Stimulated activated naive B cell treated with anti-CD40 and anti-IgM and Interleukin-4, amounts not matched to agents 10 μg/mL and 1 μg/mL and 100 μg/mL, for 72 hours (primary cell): ENCODE measurements around the gene RNF150.

Experiments
- ATAC-seq, 2 donors: fragments of 150-1000 bp; cut with Tn5 transposase; replicated peaks; 2 replicates each; pipeline ENCODE4 v1.10.0; 2021; ENCODE audit warnings: moderate library complexity in 1 of 2
- DNase-seq: peaks from one replicate; pipeline ENCODE4 v3.0.0; 2021
- H3K27ac Mint-ChIP-seq: one replicate; pipeline ENCODE4 v1.8.0; 2022; ENCODE audit warnings: mild to moderate bottlenecking, mixed read lengths
- H3K27me3 Mint-ChIP-seq, 2 donors: one replicate each; pipeline ENCODE4 v1.8.0; 2022; ENCODE audit warnings: mixed read lengths in 2 of 2
- H3K36me3 Mint-ChIP-seq, 2 donors: one replicate each; pipeline ENCODE4 v1.8.0; 2022; ENCODE audit warnings: mixed read lengths in 2 of 2, mild to moderate bottlenecking in 1 of 2
- H3K4me1 Mint-ChIP-seq, 2 donors: one replicate each; pipeline ENCODE4 v1.8.0; 2022; ENCODE audit warnings: mixed read lengths in 2 of 2, mild to moderate bottlenecking in 1 of 2
- H3K4me3 Mint-ChIP-seq, 2 donors: one replicate each; pipeline ENCODE4 v1.8.0; 2022; ENCODE audit warnings: mild to moderate bottlenecking in 2 of 2, mixed read lengths in 2 of 2, moderate library complexity in 1 of 2
- H3K9me3 Mint-ChIP-seq, 2 donors: one replicate each; pipeline ENCODE4 v1.8.0; 2022; ENCODE audit warnings: mixed read lengths in 2 of 2, mild to moderate bottlenecking in 1 of 2

The RNF150 gene

DNA sequence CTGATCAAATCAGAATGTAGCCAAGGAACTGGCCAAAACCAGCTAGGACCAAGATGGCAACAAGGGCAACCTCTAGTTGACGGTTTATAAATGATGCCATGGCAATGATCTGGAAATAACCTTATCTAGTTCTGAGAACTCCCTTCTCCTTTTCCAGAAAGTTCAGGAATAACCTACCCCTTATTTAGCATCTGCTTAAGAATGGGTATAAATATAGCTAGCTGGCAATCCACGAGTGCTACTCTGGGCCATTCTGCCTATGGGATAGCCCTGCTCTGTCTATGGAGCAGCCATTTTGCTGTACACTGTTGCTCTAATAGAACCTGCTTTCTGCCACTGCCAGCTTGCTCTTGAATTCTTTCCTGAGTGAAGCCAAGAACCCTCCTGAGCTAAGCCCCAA, 192.7 kb downstream of the RNF150 start:
- H3K9me3 Mint-ChIP-seq = no peaks in the 10 kb centered on the region
- H3K36me3 Mint-ChIP-seq = no peaks in the 10 kb centered on the region

DNA sequence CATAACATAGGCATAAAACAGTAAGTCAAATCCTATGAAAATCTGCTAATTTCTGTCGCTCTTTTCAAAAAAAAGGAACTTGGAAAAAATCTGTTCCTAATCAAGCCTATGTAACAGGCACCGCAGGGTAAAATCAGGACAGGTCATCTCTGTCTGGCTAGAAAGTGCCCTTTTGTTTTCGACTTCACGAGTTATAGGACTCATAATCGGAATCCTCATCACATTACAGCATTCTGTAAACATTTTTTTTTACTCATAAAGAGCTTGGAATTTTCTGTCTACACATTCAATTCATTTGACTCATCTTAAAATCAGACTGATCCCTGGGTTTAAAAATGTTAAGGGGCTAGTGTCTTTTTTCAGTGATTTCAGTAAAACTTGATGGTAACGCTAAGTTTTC, 195.4 kb downstream of the RNF150 start:
- Mint-ChIP-seq H3K4me3 (no peak overlapping the region), H3K36me3 (no peaks in the 10 kb centered on the region)
- ATAC-seq = no peak

More for the DNA sequence above, 192.7 kb downstream of the RNF150 start:
- DNase-seq (no peak), ATAC-seq (no peak)
- H3K4me1 Mint-ChIP-seq = no peaks in the 10 kb centered on the region
- no peak overlapping the region for H3K4me3 Mint-ChIP-seq
- no peak overlapping the region for H3K27ac Mint-ChIP-seq
- H3K27me3 Mint-ChIP-seq = peaks cover 0 to 6% of the 10 kb centered on the region in 2 donors

DNA sequence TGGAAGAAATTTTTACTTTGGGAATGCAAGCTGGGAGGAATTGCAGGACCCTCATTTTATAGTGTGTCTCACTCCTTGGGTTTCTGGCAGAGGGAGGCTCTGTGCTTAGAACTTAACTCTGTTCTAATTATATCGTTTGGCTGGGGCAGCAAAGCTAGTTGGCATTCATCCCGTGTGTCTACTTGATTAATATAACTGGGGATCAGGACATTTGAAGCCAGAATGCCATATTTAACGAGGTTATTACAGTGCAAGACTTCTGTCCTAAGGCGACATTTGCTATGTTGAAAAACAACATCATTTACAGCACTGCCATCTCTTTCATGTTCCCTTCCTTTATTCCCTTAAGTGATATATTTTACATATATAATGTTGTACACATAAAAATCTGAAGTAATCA, 198.0 kb downstream of the RNF150 start:
- no peak overlapping the region for H3K27ac Mint-ChIP-seq
- ATAC-seq (no peak), DNase-seq (no peak)
- no peaks in the 10 kb centered on the region for H3K36me3 Mint-ChIP-seq
- no peaks in the 10 kb centered on the region for H3K9me3 Mint-ChIP-seq
- peaks cover 0 to 2% of the 10 kb centered on the region in 2 donors for H3K4me1 Mint-ChIP-seq
- no peak overlapping the region for H3K4me3 Mint-ChIP-seq
- peaks cover 10 to 12% of the 10 kb centered on the region in 2 donors for H3K27me3 Mint-ChIP-seq

More for the DNA sequence above, 195.4 kb downstream of the RNF150 start:
- no peak overlapping the region for H3K27ac Mint-ChIP-seq
- no peaks in the 10 kb centered on the region for H3K27me3 Mint-ChIP-seq
- no peaks in the 10 kb centered on the region for H3K9me3 Mint-ChIP-seq
- H3K4me1 Mint-ChIP-seq = no peaks in the 10 kb centered on the region
- no peak for DNase-seq

DNA sequence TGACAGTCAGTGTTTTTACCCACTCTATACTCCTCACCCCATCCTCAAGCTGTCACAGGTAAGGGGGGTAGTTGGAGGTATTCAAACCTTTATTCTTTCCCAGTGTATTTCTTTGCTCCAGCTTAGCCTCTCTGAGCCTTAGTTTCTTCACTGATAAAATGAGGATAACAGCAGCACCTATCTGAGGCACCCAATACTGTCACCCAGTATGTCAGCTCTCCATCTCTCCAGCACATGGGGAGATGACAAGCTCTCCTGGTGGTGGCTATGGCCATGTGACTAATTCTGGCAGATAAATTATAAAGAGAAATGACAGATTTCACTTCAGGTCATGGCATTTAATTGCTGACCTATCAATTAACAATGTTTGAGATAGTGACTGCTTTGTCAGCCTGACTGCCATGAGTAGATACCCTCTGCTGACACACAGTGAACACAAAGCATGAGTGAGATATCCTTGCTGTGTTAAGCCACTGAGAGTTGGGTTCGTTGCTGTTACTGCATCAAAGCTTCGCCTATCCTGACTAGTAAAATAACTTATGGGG, 200.7 kb downstream of the RNF150 start:
- Mint-ChIP-seq H3K9me3 (no peaks in the 10 kb centered on the region), H3K4me1 (peaks cover 0 to 2% of the 10 kb centered on the region in 2 donors), H3K27ac (no peak overlapping the region), H3K36me3 (no peaks in the 10 kb centered on the region), H3K4me3 (no peak overlapping the region), H3K27me3 (peaks cover 10 to 23% of the 10 kb centered on the region in 2 donors)
- no peak for DNase-seq
- ATAC-seq = no peak

DNA sequence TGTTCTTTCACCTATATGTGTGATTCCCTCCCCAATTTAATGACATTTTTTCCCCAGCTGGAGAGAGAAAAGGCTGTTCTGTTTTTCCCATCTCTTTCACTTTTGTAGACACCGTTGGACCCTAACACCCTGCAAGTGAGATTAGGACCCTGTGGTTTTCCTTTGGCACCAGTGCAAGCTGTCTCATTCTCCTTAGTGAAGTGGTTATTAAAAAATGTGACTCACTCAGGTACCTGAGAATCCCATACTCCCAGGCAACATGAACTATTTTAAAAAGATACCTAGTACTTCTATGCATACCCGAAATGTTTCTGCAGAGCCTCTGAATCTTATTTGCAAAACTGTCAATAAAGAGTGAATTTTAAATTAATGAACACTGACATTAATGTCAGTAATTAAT, 201.4 kb downstream of the RNF150 start:
- no peak overlapping the region for H3K4me3 Mint-ChIP-seq
- DNase-seq = no peak

DNA sequence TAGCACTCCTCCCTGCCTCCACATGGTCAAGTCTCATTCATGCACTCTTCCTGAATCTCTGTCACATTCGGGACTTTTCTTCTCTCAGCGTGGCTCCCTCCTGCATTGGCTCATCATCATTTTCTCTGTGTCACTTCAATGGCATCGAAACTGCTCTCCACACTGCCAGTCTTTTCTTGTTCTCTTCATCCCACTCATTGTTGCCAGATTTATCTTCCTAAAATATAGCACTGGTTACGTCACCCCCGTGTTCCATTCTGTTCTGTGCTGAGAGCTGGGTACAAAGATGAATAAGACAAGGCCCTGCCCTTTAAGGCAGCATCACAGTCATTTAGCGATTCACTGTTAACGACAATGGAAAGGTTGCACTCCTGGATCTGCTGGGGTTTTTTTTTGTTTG, 202.7 kb downstream of the RNF150 start:
- Mint-ChIP-seq H3K4me1 (peaks cover 0 to 2% of the 10 kb centered on the region in 2 donors), H3K4me3 (no peak overlapping the region), H3K36me3 (no peaks in the 10 kb centered on the region), H3K9me3 (no peaks in the 10 kb centered on the region), H3K27ac (no peak overlapping the region), H3K27me3 (peaks cover 10 to 23% of the 10 kb centered on the region in 2 donors)
- DNase-seq = no peak
- ATAC-seq = no peak

More for the DNA sequence above, 201.4 kb downstream of the RNF150 start:
- no peak for ATAC-seq
- Mint-ChIP-seq H3K36me3 (no peaks in the 10 kb centered on the region), H3K27ac (no peak overlapping the region), H3K27me3 (peaks cover 10 to 23% of the 10 kb centered on the region in 2 donors), H3K9me3 (no peaks in the 10 kb centered on the region), H3K4me1 (peaks cover 0 to 2% of the 10 kb centered on the region in 2 donors)

DNA sequence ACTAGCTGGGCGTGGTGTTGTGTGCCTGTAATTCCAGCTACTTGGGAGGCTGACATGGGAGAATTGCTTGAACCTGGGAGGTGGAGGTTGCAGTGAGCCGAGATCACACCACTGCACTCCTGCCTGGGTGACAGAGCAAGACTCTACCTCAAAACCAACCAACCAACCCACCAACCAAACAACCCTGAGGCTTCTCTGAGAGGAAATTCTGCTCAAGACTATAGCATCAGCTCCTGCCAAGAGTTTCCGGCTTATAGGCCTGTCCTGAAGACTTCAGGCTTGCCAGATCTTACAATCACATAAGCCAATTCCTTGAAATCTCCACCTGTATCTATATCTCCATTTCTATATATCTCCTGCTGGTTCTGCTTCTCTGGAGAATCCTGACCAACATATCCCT, 203.3 kb downstream of the RNF150 start:
- no peaks in the 10 kb centered on the region for H3K36me3 Mint-ChIP-seq
- H3K4me1 Mint-ChIP-seq = peaks cover 0 to 2% of the 10 kb centered on the region in 2 donors
- no peak overlapping the region for H3K27ac Mint-ChIP-seq
- no peak overlapping the region for H3K4me3 Mint-ChIP-seq
- H3K27me3 Mint-ChIP-seq = peaks cover 10 to 23% of the 10 kb centered on the region in 2 donors
- DNase-seq = no peak
- no peaks in the 10 kb centered on the region for H3K9me3 Mint-ChIP-seq
- no peak for ATAC-seq

DNA sequence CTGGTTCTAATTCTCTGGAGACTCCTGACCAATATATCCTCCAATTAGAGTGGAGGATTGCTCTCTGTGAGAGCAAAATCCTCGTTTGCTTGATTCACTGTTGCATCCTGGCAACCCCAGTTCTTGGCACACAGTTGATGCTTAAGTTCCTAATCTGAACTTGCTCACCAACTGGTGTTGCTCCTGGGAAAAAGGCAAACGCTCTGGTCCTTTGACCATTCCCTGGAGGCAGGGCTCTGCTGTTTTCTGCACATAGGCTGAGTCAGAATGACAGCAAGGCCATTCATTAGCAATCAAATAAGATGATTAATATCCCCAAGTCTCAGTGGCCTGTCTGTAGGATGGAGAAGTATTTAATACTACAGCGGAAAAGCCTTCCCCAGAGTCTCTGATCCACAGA, 204.4 kb downstream of the RNF150 start:
- no peak overlapping the region for H3K4me3 Mint-ChIP-seq
- peaks cover 10 to 23% of the 10 kb centered on the region in 2 donors for H3K27me3 Mint-ChIP-seq
- peaks cover 0 to 2% of the 10 kb centered on the region in 2 donors for H3K4me1 Mint-ChIP-seq
- H3K9me3 Mint-ChIP-seq = no peaks in the 10 kb centered on the region
- DNase-seq (no peak), ATAC-seq (no peak)
- H3K27ac Mint-ChIP-seq = no peak overlapping the region
- no peaks in the 10 kb centered on the region for H3K36me3 Mint-ChIP-seq

DNA sequence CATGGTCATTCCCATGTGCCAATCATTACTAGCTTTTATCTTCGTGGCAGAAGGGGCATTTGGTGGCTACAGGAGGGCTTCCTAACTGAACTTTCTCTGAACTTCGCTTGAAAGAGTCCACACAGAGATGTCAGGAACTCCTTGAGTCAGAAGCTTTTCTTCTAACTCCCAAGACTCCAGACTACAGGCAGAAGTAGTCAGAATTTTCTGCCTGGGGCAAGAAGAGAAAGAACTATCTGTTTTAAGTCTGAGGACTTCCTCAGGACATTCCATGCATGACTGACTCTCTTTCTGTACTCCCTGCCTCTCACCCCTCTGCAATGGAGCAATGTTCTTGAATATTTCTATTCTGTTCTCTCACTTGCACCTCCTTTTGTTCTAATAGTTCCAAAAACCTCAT, 206.6 kb downstream of the RNF150 start:
- no peaks in the 10 kb centered on the region for H3K4me1 Mint-ChIP-seq
- H3K27me3 Mint-ChIP-seq = peaks cover 6 to 18% of the 10 kb centered on the region in 2 donors
- H3K9me3 Mint-ChIP-seq = no peaks in the 10 kb centered on the region
- ATAC-seq (no peak), DNase-seq (no peak)
- no peak overlapping the region for H3K4me3 Mint-ChIP-seq
- no peaks in the 10 kb centered on the region for H3K36me3 Mint-ChIP-seq
- H3K27ac Mint-ChIP-seq = no peak overlapping the region

DNA sequence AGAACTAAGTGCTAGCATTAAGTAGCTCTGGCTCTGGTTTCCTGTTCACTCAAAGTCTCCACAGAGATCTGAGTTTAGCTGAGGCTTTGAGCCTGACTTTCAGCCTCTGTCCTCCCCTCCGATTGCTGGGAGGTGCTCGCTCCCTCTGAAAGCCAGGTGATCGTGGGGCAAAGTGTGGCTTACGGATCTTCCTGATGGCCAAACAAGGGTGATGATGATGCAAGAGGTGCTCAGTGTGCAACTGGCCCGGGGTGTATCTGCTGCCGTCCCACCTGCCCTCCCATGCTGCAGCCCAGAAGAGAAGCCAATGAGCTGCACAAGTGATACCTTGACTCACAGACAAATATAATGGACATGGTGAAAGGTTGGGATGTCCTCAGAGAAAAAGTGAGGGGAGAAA, 207.9 kb downstream of the RNF150 start:
- H3K4me1 Mint-ChIP-seq = no peaks in the 10 kb centered on the region
- no peaks in the 10 kb centered on the region for H3K36me3 Mint-ChIP-seq
- H3K9me3 Mint-ChIP-seq = no peaks in the 10 kb centered on the region
- DNase-seq (no peak), ATAC-seq (no peak)
- H3K4me3 Mint-ChIP-seq = no peak overlapping the region
- no peak overlapping the region for H3K27ac Mint-ChIP-seq
- peaks cover 2 to 11% of the 10 kb centered on the region in 2 donors for H3K27me3 Mint-ChIP-seq

DNA sequence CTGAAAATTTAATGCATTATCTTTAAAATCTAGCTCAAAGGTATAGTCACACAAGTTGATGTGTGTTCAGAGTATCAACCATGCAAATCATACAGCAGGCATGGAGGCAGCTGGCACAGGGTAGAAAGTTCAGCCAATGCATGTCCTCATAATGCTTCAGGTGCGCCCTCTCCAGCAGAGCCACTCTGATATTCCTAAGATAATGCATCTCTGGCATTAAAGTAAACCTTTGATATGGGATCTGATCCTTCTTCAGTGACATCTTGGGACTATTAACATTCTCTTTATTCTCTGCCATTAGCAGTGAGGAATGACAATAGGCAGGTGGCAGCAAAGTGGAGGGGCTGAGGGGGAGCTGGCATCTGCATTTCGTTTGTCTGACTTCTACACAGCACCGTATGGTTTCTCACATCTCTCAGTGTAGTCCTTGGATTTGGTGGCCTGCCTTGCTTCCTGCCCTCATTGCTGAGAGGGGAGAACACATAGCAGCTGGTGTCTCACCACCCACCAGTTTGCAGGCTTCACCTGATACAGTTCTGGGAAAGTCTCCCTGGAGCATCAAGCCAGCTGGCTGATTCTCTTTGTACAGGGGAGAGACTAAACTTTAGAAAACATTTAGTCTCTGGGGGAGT, 208.4 kb downstream of the RNF150 start:
- Mint-ChIP-seq H3K36me3 (no peaks in the 10 kb centered on the region), H3K9me3 (no peaks in the 10 kb centered on the region), H3K4me1 (no peaks in the 10 kb centered on the region), H3K27ac (no peak overlapping the region), H3K27me3 (peaks cover 0 to 11% of the 10 kb centered on the region in 2 donors), H3K4me3 (no peak overlapping the region)
- DNase-seq (no peak), ATAC-seq (no peak)

DNA sequence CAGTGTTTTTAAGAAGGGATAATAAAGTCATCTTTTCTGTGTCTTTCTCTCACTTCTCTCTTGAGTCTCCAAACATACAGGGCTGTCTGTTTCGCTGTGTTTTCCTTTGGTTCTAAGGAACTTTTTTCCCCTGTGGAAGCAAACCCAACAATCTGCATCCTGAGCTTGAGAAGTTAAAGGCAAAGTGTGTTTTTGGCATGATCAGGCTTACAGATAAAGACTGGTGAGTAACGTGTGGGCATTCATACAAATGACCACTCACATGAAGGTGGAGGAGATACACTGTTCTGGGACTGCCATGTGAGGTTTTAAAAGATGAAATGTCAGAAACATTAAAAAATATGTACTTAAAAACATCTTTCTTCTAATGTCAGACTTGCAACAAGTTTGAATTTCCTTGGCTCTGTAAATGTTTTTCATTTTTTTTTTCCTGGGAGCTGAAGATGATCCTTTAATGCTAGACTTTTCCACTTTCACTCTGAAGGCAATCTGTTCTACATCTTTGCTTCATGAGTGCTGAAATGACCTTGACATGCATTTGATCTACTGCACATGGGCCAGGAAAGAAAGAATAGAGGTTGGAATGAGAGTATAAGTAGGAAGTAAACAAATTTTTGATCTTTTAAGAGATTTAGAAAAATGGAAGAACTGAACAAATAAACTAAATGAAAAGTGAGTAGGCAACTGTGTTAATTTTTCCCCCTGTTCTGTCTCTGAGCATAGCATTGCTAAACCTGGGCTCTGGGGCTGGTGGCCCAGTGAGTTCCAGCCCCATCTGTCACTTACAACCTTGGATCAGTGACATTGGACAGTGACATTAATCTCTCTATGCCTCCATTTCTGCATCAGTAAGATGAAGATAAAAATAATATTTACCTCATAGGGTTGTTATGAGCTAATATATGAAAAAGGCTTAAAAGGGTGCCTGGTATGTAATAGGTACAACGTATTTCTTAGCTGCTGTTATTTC, 226.0 kb downstream of the RNF150 start:
- H3K36me3 Mint-ChIP-seq = no peaks in the 10 kb centered on the region
- no peak overlapping the region for H3K27ac Mint-ChIP-seq
- no peak overlapping the region for H3K4me3 Mint-ChIP-seq
- H3K27me3 Mint-ChIP-seq = peaks cover 13 to 14% of the 10 kb centered on the region in 2 donors
- DNase-seq = no peak
- no peaks in the 10 kb centered on the region for H3K4me1 Mint-ChIP-seq
- ATAC-seq = no peak
- H3K9me3 Mint-ChIP-seq = no peaks in the 10 kb centered on the region

DNA sequence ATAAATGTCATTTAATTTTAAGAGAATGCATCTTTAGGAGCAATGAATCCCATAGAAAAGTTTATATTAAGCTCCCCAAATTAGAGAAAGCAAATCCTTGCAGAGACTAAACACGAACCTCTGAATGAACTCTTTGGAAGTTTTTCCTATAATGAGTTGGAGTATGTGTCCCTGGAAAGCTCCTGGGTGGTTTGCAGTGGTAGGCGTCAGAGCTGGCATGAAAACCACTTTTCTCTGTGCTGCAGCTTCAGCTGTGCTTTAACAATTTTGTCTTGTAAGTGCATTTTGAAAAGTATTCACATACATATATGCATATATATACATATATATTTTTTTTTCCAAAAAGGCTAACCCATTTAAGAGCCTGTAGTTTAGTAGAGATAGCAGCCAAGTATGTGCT, 228.4 kb downstream of the RNF150 start:
- H3K4me1 Mint-ChIP-seq = no peaks in the 10 kb centered on the region

DNA sequence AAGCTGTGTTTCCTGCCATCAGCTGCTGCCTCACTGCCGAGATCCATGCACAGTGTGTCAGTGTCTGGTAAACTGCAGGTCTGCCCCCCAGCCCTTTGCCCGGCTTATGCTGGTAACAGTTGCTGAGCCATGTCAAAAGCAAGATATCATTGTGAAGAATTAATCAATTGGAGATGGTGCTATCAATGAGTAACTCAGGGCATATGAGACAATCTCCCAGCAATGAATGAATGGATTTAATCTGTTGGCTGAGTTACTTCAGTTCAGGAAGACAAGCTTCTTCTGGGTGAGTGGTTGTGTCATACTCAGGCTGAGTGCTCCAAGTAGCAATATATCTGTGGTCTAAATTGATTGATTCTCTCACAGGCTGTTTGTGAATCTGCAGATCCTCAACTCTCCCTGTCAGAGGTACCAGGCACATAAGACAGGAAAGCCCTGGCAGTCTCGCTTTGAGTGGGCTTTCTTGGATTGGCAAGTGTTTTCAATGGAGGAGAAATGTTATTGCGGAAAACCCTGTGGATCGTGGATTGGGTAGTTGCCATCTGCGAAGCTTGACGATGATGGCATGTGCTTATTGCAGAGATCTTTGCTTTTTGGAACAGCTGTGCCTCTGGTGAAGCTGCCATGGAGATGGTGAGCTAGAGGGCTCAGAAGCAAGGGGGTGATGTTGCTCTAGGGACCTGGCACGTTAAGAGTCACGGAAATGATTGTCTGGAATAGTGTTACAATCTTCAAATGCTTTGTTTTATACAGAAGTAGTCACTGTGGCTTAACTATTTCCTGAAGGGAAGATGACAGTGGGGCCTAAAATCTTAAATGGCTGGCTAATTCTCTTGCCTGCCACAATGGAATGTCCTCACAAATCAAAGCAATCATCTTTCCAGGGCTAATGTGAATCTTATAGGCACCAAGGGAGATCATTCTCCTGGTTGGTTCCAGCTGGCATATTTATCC, 229.5 kb downstream of the RNF150 start:
- H3K36me3 Mint-ChIP-seq = no peaks in the 10 kb centered on the region
- no peaks in the 10 kb centered on the region for H3K9me3 Mint-ChIP-seq
- H3K27me3 Mint-ChIP-seq = peaks cover 11 to 14% of the 10 kb centered on the region in 2 donors
- H3K4me1 Mint-ChIP-seq = no peaks in the 10 kb centered on the region
- no peak overlapping the region for H3K27ac Mint-ChIP-seq
- no peak overlapping the region for H3K4me3 Mint-ChIP-seq
- DNase-seq (no peak), ATAC-seq (no peak)

More for the DNA sequence above, 228.4 kb downstream of the RNF150 start:
- Mint-ChIP-seq H3K9me3 (no peaks in the 10 kb centered on the region), H3K36me3 (no peaks in the 10 kb centered on the region), H3K27ac (no peak overlapping the region), H3K4me3 (no peak overlapping the region), H3K27me3 (peaks cover 11 to 12% of the 10 kb centered on the region in 2 donors)
- ATAC-seq (no peak), DNase-seq (no peak)
